HG03039 (cell line): ENCODE data around the gene SNRNP27.
"Not testable (repeated sequence)": the region's sequence is repeated elsewhere in the genome, so short reads cannot be mapped to it uniquely, and the experiment has no call there.

ENCODE experiments used
- ATAC-seq: cut with Tn5 transposase; IDR thresholded peaks from one replicate; pipeline ENCODE4 v1.9.1; 2021; ENCODE audit warnings: mild to moderate bottlenecking, moderate library complexity; ENCODE audit not compliant: unreplicated experiment

The SNRNP27 gene, protein sequence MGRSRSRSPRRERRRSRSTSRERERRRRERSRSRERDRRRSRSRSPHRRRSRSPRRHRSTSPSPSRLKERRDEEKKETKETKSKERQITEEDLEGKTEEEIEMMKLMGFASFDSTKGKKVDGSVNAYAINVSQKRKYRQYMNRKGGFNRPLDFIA

DNA sequence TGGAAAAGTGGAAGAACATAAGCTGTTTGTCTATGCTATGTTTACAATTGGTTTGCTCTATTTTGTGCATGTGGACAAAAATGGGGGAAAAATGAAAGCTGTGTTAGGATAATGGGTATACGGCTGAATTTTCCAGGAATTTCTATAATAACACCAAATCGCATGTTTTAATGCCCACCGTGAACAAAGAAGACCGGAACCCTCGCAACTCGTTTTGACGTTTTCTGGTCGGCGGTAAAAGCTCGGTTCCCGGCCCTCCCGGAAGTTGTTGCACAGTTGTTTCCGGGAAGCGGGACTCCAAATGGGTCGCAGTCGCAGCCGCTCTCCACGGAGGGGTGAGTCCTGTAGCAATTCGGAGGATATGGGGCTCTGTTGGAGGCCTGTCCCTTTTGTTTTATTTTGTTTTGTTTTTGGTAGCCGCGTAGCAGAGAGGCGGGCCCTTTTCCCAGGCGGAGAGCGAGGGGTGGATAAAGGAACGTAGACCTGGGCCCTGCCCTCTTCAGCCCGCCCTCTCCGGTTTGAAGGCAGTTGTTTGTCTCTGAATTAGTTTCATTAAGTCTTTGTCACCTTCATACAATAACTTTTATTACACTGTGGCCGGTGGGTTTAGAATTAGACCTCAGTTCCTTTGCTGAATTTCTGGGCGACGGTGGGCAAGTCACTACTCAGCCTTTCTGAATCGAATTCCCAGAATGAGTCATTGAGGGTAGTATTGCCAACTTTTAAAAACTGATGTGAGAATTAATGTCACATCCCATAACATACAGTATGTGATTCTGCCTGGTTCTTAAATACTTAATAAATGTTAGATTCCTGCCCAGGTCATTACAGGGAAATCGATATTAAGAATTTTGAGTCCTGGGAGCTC lies at the start of gene SNRNP27:
Gene SNRNP27, plus strand, starts transcription at position 273 of the 868 bp plus-strand sequence. Its CDS starts 29 bp downstream, at position 302.
- ATAC-seq = no peak

DNA sequence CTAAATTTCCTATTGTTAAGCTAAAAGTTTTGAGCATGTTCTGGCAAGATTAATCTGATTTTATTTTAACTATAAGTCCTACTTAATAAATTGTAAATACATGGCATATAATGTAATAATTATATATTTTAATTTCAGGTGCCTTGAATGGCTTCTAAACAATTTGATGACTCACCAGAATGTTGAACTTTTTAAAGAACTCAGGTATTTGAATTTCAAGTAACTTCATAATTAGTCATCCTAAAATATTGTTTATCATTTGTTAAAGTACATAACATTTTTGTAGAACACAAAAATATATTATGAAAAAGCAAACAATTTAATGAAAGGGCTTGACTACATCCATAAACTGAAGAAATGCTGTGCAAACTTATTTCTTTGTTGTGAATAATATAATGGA lies 49.8 kb upstream of the SNRNP27 start:
- no peak for ATAC-seq

DNA sequence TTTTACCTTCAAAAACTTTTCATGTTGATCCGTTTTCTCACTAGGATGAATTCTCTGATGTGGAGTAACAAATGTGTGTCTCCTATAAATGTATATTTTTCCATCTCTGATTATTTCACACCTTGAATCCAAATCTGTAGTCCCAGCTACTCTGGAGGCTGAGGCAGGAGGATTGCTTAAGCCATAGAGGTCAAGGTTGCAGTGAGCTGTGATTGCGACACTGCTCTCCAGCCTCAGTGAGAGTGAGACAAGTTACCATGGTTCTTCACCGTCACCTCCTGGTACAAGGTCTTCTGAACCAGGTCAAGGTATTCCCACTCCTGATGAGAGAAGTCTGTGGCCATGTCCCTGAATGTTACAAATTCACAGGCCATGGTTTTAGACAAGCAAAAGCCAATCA lies 49.2 kb upstream of the SNRNP27 start:
- no peak for ATAC-seq

DNA sequence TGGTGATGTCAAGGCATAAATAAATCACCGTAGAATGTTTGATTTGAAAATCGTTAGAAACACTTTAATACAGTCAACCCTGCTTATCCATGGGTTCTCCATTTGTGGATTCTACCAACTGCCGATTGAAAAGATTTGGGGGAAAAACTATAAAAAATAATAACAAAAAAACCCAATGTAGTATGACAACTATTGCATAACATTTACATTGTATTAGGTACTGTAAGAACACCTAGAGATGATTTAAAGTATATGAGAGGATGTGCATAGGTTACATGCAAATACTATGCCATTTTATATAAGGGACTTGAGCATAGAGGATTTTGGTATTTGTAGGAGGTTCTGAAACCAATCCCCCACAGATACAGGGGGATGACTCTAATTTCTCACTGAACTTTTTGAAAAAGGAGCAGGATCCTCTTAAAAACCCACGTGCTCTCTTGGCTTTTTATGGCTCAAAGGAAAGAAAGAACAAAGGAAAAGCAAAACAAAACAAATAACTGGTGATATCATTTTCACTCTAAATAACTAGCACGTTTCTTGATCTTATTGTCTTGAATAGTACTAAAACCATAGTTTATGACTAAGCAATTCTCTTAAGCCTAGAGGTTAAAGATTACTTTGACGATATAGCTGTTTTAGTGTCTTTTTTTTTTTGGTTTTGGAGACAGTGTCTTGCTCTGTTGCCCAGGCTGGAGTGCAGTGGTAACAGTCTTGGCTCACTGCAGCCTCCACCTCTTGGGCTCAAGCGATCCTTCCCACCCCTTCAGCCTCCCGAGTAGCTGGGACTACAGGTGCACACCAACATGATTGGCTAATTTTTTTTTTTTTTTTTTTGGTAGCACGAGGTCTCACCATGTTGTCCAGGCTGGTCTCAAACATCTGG lies 47.3 kb upstream of the SNRNP27 start:
- ATAC-seq = no peak

DNA sequence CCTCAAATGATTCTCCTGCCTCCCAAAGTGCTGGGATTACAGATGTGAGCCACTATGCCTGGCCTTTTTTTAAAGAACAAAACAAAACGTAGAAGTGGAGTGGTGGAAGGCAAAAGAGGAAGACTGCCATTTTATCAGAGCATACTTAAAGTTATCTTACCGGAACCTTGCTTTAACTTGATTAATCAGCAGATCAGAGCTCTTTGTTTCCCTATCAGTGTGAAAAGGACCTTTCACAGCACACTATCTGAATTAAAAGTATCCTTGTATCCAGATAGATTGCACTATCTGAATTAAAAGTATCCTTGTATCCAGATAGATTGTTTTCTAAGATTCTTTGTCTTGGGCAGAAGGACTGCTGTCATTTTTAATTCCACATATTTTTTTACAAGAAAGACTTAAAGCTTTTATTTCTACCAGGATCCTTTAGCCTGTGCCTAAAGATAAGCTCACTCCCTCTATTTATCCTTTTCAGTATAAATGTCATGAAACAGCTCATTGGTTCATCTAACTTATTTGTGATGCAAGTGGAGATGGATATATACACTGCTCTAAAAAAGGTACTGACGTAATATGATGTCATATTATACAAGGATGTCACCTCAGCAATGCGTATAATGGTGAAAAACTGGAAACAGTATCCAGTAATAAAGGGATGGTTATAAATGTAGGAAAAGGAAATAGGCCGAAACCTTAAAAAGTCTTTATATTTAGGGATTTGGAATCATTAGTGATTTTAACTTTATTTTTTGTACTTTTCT lies 46.5 kb upstream of the SNRNP27 start:
- no peak for ATAC-seq

DNA sequence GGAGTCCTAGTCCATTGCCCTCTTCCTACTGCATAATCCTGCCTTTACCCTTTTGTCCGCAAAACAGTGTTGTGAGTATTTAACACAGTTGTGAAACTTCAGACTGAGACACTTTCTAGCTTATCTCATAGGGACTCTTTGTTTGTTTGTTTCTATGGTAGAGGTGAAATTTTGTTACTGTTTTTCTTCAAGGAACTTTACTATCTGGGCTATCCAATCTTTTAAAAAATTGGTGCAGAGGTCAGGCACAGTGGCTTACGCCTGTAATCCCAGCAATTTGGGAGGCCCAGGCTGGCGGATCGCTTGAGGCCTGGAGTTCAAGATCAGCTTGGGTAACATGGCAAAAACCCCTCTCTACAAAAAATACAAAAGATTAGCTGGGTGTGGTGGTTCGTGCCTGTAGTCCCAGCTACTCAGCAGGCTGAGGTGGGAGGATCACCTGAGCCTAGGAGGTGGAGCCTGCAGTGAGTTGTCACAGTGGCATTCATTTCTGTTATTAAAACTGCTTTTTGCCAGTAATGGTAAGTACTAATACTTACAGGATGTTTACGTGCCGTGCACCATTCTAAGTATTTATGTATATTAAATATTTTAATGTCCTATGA lies 45.5 kb upstream of the SNRNP27 start:
- no peak for ATAC-seq

DNA sequence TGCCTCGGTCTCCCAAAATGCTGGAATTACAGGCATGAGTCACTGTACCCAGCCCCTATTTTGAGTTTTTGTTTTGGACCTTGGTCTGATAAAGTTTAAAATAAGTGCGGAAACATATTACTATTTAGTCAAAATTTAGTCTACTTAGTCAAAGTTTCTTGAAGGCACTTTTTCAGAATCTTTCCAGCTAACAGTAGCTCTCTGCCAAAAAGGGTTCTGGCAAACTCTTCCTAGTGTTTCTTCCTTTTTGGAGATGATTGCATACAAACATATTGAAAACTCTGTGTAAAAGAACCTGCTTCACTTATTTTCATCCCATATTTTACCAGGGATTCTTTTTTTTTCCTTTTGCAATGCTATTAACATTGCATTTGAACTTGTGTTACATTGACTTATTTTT lies 35.5 kb upstream of the SNRNP27 start:
- no peak for ATAC-seq

DNA sequence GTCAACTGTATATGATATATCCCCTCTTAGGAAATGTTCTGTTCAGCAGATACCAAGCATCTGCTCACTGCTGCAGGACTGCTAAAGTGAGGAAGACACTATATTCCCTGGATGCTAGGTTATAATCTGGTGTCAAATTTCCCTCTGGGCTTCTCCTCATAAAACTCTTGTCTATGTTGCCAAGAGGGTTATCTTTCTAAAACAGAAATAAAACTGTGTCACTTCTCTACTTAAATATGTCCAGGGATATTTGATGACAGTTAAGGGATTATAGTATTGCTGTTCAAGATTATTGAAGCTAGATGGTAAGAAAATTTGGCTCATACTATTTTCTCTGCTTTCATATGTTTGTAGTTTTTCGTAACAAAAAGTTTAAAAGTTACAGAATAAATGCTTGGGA lies 30.5 kb upstream of the SNRNP27 start:
- ATAC-seq = no peak

DNA sequence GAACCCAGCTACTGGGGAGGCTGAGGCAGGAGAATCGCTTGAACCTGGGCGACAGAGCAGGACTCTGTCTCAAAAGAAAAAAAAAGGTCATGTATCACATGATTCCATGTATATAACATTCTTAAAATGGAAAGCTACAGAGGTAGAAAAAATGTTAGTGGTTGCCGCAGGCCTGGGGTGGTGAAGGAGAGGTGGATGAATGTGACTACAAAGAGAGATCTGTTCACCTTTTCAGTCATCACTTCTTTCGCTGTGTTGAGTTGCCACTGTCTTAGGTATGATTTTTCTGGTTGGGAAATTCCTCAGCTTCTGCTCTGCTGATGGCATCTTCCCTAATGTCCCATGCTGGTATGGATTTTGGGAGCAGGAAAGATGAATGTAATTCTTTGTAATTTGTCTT lies 5.3 kb upstream of the SNRNP27 start:
- ATAC-seq = no peak

DNA sequence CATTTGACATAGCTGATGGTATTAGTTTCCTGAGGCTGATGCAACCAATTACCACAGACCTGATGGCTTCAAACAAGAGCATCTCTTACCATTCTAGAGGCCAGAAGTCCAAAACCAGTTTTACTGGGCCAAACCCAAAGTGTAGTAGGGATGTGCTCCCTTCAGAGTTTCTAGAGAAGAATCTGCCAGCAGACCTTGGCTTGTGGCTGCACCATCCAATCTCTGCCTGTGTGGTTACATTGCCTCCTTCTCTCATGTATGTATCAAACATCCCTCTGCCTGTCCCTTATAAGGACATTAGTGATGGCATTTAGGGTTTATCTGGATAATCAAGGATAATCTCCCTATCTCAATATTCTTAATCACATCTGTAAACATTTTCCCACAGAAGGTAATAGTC lies 4.5 kb upstream of the SNRNP27 start:
- no peak for ATAC-seq

DNA sequence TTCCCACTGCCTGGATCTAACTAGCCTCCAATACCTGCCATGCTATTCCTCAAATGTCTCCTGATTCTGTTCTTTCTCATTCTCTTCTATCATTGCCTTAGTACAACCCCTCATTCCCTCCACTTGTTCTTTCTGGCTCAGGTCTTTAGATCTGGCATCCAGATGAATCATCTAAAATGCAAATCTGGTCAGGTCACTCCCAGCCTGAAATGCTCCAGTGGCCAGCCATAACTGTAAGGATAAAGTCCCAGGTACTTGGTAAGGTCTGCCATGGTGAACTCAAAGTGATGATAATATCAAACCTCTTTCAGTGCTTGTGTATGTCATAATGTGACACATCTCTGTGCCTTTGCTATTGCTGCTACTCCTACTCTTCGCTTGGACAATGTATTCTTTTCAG lies 2.9 kb upstream of the SNRNP27 start:
- ATAC-seq = no peak

DNA sequence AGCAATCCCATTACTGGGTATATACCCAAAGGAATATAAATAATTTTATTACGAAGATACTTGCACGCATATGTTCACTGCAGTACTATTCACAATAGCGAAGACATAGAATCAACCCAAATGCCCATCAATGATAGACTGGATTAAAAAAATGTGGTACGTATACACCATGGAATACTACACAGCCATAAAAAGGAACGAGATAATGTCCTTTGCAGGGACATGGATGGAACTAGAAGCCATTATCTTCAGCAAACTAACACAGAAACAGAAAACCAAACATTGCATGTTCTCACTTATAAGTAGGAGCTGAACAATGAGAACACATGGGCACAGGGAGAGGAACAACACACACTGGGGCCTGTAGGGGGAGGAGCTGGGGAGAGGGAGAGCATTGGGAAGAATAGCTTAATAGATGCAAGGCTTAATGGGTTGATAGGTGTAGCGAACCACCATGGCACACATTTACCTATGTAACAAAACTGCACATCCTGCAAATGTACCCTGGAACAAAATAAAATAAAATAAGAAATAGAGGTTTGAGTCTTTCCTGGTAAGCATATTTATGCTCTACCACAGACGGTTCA lies 825 bp upstream of the SNRNP27 start:
- not testable (repeated sequence) for ATAC-seq

DNA sequence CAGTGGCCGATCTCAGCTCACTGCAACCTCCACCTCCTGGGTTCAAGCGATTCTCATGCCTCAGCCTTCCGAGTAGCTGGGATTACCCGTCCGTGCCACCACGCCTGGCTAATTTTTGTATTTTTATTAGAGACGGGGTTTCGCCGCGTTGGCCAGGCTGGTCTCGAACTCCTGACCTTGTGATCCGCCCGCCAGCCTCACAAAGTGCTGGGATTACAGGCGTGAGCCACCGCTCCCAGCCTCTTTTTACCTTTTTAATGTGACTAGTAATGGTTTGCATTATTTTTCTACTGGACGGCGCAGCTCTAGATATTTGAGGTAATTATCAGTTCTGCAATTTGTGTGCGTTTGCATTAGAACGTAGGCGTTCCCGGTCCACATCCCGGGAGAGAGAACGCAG lies 981 bp downstream of the SNRNP27 start:
- ATAC-seq = not testable (repeated sequence)

DNA sequence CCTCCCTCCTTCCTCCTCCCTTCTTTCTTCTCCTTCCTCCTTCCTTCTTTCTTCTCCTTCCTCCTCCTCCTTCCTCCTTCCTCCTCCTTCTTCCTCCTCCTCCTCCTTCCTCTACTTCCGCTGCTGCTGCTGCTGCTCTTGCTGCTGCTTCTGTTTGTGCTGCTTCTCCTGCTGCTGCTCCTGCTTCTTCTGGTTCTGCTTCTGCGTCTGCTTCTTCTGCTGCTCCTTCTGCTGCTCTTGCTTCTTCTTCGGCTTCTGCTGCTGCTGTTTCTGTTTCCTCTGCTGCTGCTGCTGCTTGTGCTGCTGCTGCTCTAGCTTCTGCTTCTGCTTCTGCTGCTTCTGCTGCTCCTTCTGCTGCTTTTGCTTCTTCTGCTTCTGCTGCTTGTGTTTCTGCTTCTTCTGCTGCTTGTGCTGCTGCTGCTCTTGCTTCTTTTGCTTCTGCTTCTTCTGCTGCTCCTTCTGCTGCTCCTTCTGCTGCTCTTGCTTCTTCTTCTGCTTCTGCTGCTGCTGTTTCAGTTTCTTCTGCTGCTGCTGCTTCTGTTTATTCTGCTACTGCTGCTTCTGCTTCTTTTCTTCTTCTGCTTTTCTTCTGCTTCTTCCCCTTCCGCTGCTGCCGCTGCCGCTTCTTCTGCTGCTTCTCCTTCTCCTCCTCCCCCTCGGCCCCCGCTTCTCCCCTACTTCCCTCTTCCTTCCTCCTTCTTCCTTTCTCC lies 8.6 kb downstream of the SNRNP27 start:
- ATAC-seq = no peak

DNA sequence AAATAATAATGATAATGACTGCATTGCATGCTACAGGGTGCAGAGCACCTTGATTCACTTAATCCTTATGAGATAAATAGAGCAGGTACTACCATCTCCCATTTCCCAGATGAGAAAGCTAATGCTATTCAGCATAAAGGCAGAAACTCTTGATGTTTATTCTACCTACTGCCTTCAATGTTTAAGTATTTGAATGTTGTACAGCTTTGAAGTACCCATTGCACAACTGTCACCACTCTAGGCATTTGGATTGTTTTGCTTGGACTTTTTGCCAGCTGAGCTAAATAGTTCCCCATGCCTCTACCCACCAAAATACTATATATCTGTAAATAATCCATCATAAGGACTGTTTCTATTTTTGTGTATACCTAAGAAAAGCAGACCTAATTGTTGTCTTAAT lies 13.5 kb downstream of the SNRNP27 start:
- ATAC-seq = no peak

DNA sequence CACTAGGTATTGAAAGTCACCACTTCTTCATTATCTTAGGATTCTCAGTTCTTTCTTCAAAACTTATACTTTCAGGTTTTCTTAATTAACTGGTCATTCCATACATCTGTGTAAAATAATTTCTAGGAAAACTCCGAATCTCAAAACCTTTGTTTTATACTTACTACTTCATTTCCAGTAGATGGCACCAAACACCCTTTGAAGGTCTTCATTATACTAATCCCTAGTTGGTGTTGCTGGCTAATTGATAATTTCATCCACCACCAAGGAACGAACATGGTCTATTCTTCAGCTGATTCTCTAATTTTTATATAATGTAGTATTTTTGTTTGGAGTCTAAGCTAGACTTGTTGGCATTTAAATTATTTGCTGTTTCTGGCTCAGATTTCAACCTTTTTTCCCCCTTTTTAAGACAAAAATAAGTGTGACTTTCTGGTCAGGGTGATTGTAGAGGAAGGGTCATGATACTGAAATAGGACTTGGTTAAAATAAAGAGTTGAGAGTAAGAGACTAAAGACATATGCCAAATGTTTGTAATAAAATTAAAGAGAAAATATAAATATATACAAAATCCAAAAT lies 18.3 kb downstream of the SNRNP27 start:
- ATAC-seq = no peak

DNA sequence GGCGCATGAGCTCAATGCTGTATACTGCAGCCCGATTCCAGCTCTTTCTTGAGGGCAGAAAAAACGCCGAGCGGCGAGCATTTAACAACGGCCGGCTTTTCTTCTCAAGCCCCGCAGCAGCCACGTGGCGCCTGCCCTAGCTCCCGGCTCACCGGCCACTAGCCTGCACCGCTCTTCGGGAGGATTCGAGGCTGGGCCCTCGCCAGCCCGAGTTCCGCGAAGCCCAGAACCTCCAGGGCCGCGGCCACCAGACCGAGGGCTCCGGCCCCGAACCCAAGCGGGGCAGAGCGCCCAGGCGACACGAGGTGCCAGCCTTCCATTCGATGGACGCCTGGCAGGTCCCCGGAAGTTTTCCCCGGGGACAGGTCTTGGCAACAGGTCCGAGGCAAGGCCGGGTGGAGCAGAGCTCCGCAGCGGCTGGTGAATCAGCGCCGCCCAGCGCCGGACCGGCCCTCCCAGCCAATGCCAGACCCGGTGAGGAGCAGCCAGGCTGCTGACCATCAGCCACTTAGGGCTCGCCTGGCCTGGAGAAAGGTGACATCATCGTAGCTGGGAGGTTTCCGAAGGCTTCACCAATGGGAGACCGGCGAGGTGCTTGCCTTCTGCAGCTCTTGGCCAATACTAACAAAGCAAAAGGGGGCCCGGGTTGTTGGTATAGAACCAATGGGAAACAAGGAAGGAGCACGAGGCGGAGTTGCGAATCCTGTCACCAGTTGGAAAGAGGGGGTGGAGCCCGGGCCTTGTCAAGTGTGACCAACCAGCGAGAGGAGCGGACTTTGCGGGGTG lies 20.6 kb downstream of the SNRNP27 start:
- peak; percentile 86 for ATAC-seq
